ENCODE data around the gene ZNF570.

The ZNF570 gene

GRCh38 chr19:37468961-37469777 lies at the start of gene ZNF570:
Gene ZNF570, plus strand, starts transcription at chr19:37469356. Its CDS starts 999 bp downstream, at chr19:37470355.
- H3K4me3 ChIP-seq (ENCODE audit: low read depth, low read length): peak within 1 kb of the TSS; percentile 62

DNA sequence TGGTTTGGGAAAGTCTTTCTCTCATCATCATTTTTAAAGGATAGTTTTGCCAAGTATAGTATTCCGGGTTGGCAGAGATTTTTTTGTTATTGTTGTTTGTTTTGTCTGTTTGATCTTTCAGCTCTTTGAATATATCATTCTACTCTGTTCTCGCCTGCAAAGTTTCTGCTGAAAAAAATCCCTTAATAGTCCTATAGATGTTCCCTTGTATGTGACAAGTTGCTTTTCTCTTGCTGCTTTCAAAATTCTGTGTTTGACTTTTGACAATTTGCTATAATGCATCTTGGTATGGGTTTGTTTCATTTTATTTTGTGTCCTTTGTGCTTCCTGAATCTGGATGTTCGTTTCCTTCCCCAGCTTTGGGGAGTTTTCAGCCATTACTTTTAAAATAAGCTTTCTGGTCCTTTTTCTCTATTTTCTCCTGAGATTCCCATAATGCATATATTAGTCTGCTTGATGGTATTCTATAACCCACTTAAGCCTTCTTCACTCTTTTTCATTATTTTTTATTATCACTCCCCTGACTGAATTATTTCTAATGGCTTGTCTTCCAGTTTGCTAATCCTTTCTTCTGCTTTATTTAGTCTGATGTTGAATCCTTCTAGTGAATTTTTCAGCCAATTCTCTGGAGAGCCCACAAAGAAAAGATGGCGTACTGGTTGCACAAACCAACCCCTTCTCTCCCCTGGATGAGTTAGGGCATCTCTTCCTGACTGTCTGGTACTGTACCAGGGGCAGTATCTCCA lies 16.5 kb upstream of the ZNF570 start:
- H3K4me3 ChIP-seq (ENCODE audit: low read depth, low read length): no peak overlapping the region
- DNase-seq (ENCODE audit: low read depth): no peak
- TF ChIP-seq CTCF (IDR thresholded peaks at IDR 0.05; ENCODE audit: low read depth, low read length, missing control alignments): no peak

More at GRCh38 chr19:37468961-37469777, at the start of gene ZNF570:
- no peak for TF ChIP-seq CTCF (IDR thresholded peaks at IDR 0.05; ENCODE audit: low read depth, low read length, missing control alignments)
- DNase-seq (ENCODE audit: low read depth): peak; percentile 64

GRCh38 chr19:37466277-37466797 lies 2.8 kb upstream of the ZNF570 start:
- peak overlapping the region; percentile 67 for H3K4me3 ChIP-seq (ENCODE audit: low read depth, low read length)
- DNase-seq (ENCODE audit: low read depth): no peak
- TF ChIP-seq CTCF (IDR thresholded peaks at IDR 0.05; ENCODE audit: low read depth, low read length, missing control alignments): no peak

DNA sequence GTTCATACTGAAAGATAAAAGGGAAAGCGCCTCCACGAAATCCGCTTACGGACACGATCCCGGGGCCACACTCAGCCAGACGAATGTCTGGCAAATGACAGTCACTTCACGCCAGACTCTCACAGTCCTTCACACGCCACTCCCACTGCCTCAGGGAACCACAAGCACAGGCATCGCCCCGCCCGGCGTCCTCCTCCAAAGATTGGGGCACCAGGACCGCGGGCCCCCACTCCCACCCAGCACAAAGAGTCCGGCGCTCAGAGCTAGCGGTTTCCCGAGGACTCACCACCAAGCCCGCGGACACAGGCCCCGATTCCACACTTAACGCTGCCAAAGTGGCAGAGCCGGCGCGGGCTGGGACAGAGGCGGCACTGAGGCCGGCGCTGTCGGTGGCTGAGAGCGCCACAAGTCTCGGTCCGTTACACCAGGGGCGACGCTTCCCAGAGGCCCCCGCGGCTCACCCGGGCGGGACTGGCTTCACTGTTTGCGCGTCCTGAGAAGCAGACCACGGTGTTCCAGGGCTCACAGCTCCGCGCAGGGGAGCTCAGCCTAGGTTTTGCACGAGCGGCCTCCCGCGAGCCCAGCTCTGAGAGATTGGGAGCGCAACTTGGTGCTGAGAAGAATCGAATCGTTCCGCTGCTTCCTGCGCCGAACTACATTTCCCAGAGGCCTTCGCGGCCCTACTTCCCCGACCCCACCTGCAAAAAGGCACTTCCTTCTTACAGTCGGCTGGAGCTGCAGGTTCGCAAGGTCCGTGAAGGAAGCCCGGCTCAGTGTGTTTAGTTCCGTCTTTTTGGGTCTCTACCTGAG lies 2.2 kb upstream of the ZNF570 start, which contains the start of gene ZNF569:
ZNF569 (minus strand) TSS at position 647 of the 810 bp plus-strand sequence. CDS start 22,523 bp downstream, outside the sequence.
- DNase-seq (ENCODE audit: low read depth): peak; percentile 88
- H3K4me3 ChIP-seq (ENCODE audit: low read depth, low read length): peak within 1 kb of the TSS; percentile 67
- peak; percentile 5 for TF ChIP-seq CTCF (IDR thresholded peaks at IDR 0.05; ENCODE audit: low read depth, low read length, missing control alignments)

DNA sequence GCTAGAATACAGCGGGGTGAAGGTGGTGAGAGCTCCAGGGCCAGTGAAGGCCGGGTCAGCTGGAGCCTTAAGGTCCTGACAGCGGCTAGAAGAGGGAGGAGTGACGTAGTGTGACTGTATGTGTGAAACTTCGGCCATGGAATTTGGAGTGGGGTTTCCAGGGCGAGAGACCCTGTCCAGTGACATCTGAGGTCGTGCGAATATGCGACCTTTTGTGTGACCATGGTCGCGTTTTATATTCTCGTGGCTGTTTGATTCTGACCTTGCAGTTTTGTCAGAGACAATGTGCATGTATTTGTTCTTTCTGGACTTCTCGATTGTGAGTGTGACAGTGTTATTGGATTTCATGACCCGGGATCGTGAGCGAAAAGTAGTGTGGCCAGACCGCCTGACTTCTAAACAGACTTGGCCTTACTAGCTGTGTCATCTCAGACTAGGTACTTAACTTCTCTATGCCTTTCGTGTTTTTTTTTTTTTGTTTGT lies 1.5 kb upstream of the ZNF570 start:
- no peak for TF ChIP-seq CTCF (IDR thresholded peaks at IDR 0.05; ENCODE audit: low read depth, low read length, missing control alignments)
- no peak for DNase-seq (ENCODE audit: low read depth)
- H3K4me3 ChIP-seq (ENCODE audit: low read depth, low read length): peak overlapping the region; percentile 67

DNA sequence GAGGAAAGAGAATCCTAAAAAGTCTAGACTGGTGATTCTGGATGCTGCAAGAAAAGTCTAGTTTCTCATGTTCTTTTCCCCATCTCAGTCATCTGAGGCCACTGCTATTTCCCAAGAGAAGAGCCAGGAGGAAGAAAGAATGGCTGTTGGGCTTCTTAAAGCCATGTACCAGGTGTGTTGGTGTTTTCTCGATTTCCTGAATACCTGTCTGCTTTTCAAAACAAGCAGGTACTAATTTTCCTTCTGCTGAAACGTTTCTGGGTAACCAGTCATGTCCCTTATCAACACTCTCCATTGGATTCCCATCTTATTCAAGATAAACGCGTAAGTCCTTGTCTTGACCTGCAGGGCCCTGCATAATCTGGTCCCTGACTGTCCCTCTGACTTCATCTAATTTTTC lies 1.1 kb downstream of the ZNF570 start:
- H3K4me3 ChIP-seq (ENCODE audit: low read depth, low read length): peak overlapping the region; percentile 62; the same call in 1 of the 2 replicates
- no peak for TF ChIP-seq CTCF (IDR thresholded peaks at IDR 0.05; ENCODE audit: low read depth, low read length, missing control alignments)
- no peak for DNase-seq (ENCODE audit: low read depth)
